Measurements from ENCODE around the gene CRIM1. TPM values are rescaled to one million over a fixed set of nuclear protein-coding genes. Genes with fewer than 3 reads are reported as not detected.

Gene CRIM1
- total RNA-seq, 1 experiment from 2014 or later, result 46.5 TPM

- intact Hi-C loops (cut with micrococcal nuclease; ENCODE audit: unreplicated experiment), result loop anchor here (2.0 to 10.0 kb wide), 3 partner anchors 46 to 186 kb away; no protein-coding TSS in a partner anchor
- no peaks in the 10 kb centered on the region for H3K27me3 ChIP-seq (replicated peaks; ENCODE audit: insufficient read depth, low read depth, low read length, poor library complexity)
- no peak overlapping the region for H3K4me3 ChIP-seq (ENCODE audit: low read depth, low read length, poor library complexity, severe bottlenecking)
- no peak for TF ChIP-seq CTCF (conservative IDR thresholded peaks at IDR 0.05; ENCODE audit: low read depth, low read length)
- no peak for TF ChIP-seq EZH2 (IDR thresholded peaks at IDR 0.05; ENCODE audit: borderline replicate concordance, low read depth, low read length, poor library complexity, severe bottlenecking)
- peak; percentile 90 for DNase-seq (ENCODE audit: low spot score)
- CTCF ChIA-PET, result interaction anchor here (1.8 kb wide), 1 partner anchor 9 kb away, joined by 4 read pairs; no protein-coding TSS in a partner anchor
- H3K36me3 ChIP-seq (ENCODE audit: insufficient read depth, low read length, poor library complexity, severe bottlenecking), result no peaks in the 10 kb centered on the region
- POLR2A ChIA-PET (ENCODE audit: low non-redundant PET), result interaction anchor here (0.5 kb wide), 1 partner anchor 28 kb away, joined by 3 read pairs; no protein-coding TSS in a partner anchor
- H3K27ac ChIP-seq (ENCODE audit: low read depth, low read length, poor library complexity, severe bottlenecking), result peak overlapping the region; percentile 79
- no TSS peak for BruUV-seq (replicated peaks)
- H3K4me1 ChIP-seq (ENCODE audit: insufficient read depth, low read length, poor library complexity, severe bottlenecking), result peaks cover 69% of the 10 kb centered on the region
- H3K9me3 ChIP-seq (ENCODE audit: low read depth, low read length, poor library complexity, severe bottlenecking), result no peaks in the 10 kb centered on the region
Observed at GRCh38 chr2:36461039-36461681, 105.6 kb downstream of the CRIM1 start.

- H3K9me3 ChIP-seq (ENCODE audit: low read depth, low read length, poor library complexity, severe bottlenecking), result no peaks in the 10 kb centered on the region
- intact Hi-C loops (cut with micrococcal nuclease; ENCODE audit: unreplicated experiment), result loop anchor here (5.0 to 10.0 kb wide), 2 partner anchors 45 to 188 kb away; no protein-coding TSS in a partner anchor
- ChIA-PET CTCF (no interaction called here), POLR2A (ENCODE audit: low non-redundant PET) (no interaction called here)
- H3K27me3 ChIP-seq (replicated peaks; ENCODE audit: insufficient read depth, low read depth, low read length, poor library complexity), result no peaks in the 10 kb centered on the region
- no peak overlapping the region for H3K4me3 ChIP-seq (ENCODE audit: low read depth, low read length, poor library complexity, severe bottlenecking)
- peak overlapping the region; percentile 79 for H3K27ac ChIP-seq (ENCODE audit: low read depth, low read length, poor library complexity, severe bottlenecking)
- H3K4me1 ChIP-seq (ENCODE audit: insufficient read depth, low read length, poor library complexity, severe bottlenecking), result peaks cover 59% of the 10 kb centered on the region
- BruUV-seq (replicated peaks), result no TSS peak
- H3K36me3 ChIP-seq (ENCODE audit: insufficient read depth, low read length, poor library complexity, severe bottlenecking), result no peaks in the 10 kb centered on the region
- TF ChIP-seq CTCF (conservative IDR thresholded peaks at IDR 0.05; ENCODE audit: low read depth, low read length), result no peak
- no peak for TF ChIP-seq EZH2 (IDR thresholded peaks at IDR 0.05; ENCODE audit: borderline replicate concordance, low read depth, low read length, poor library complexity, severe bottlenecking)
- DNase-seq (ENCODE audit: low spot score), result no peak
Observed at GRCh38 chr2:36462311-36462935, 106.8 kb downstream of the CRIM1 start.

GRCh38 chr2:36463365-36463764 lies 107.8 kb downstream of the CRIM1 start:
- no peak for TF ChIP-seq EZH2 (IDR thresholded peaks at IDR 0.05; ENCODE audit: borderline replicate concordance, low read depth, low read length, poor library complexity, severe bottlenecking)
- no peak for TF ChIP-seq CTCF (conservative IDR thresholded peaks at IDR 0.05; ENCODE audit: low read depth, low read length)
- Histone ChIP-seq H3K36me3 (ENCODE audit: insufficient read depth, low read length, poor library complexity, severe bottlenecking) (no peaks in the 10 kb centered on the region), H3K4me1 (ENCODE audit: insufficient read depth, low read length, poor library complexity, severe bottlenecking) (peaks cover 50% of the 10 kb centered on the region), H3K27ac (ENCODE audit: low read depth, low read length, poor library complexity, severe bottlenecking) (no peak overlapping the region), H3K27me3 (replicated peaks; ENCODE audit: insufficient read depth, low read depth, low read length, poor library complexity) (no peaks in the 10 kb centered on the region), H3K4me3 (ENCODE audit: low read depth, low read length, poor library complexity, severe bottlenecking) (no peak overlapping the region), H3K9me3 (ENCODE audit: low read depth, low read length, poor library complexity, severe bottlenecking) (no peaks in the 10 kb centered on the region)
- intact Hi-C loops (cut with micrococcal nuclease; ENCODE audit: unreplicated experiment), result loop anchor here (5.0 to 10.0 kb wide), 2 partner anchors 44 to 189 kb away; no protein-coding TSS in a partner anchor
- no peak for DNase-seq (ENCODE audit: low spot score)
- BruUV-seq (replicated peaks), result no TSS peak
- POLR2A ChIA-PET (ENCODE audit: low non-redundant PET), result no interaction called here
- CTCF ChIA-PET, result no interaction called here

Data from A673 (cell line).